D721Med (cell line): ENCODE measurements around the gene RFT1.
"Not testable (repeated sequence)": the region's sequence is repeated elsewhere in the genome, so short reads cannot be mapped to it uniquely, and the experiment has no call there.

Experiments used
- DNase-seq: peaks from one replicate; pipeline ENCODE4 v3.0.0; 2011; ENCODE audit warnings: low spot score; ENCODE audit not compliant: insufficient read length
- FAIRE-seq: peaks from 2 replicates; lab custom pipeline; 2011; peaks lifted over from hg19 to GRCh38; lab: Jason Lieb, UNC
- CTCF ChIP-seq: IDR thresholded peaks from 2 replicates; pipeline ENCODE4 v1.5.1; 2012; ENCODE audit warnings: mild to moderate bottlenecking, control low read depth; ENCODE audit not compliant: insufficient read depth; ENCODE audit errors: missing control alignments

The RFT1 gene

GRCh38 chr3:53067567-53067966 is 62.7 kb downstream of the RFT1 start:
- DNase-seq (no peak), FAIRE-seq (no peak)
- no peak for TF ChIP-seq CTCF

- FAIRE-seq (no peak), DNase-seq (no peak)
- no peak for TF ChIP-seq CTCF
These were observed 64.3 kb downstream of the RFT1 start for GRCh38 chr3:53065841-53066480.

- DNase-seq (no peak), FAIRE-seq (no peak)
- no peak for TF ChIP-seq CTCF
These were observed 67.3 kb downstream of the RFT1 start for GRCh38 chr3:53062905-53063304.

- DNase-seq (no peak), FAIRE-seq (no peak)
- TF ChIP-seq CTCF, result no peak
These were observed 73.8 kb downstream of the RFT1 start for GRCh38 chr3:53056442-53056841.

- not testable (repeated sequence) for DNase-seq, FAIRE-seq
These were observed 76.0 kb downstream of the RFT1 start for GRCh38 chr3:53054233-53054632.

GRCh38 chr3:53051929-53052328 is 78.3 kb downstream of the RFT1 start:
- DNase-seq, result no peak
- no peak for TF ChIP-seq CTCF
- no peak for FAIRE-seq

GRCh38 chr3:53049987-53050386 is 80.2 kb downstream of the RFT1 start:
- no peak for FAIRE-seq
- TF ChIP-seq CTCF, result no peak
- DNase-seq, result no peak
